ENCODE measurements around the gene C6orf163.

GRCh38 chr6:87322304-87323212 lies 22.1 kb upstream of the C6orf163 start, which contains the start of gene SMIM8:
- peak; percentile 63; the same call in 1 of the 2 replicates for TF ChIP-seq ZNF256 (CRISPR knock-in tag; conservative IDR thresholded peaks at IDR 0.05)
- no peak for TF ChIP-seq DPF2 (CRISPR knock-in tag; IDR thresholded peaks at IDR 0.05; ENCODE audit: borderline replicate concordance, low read depth)
- peak; percentile 94 for TF ChIP-seq CTCF (CRISPR knock-in tag; IDR thresholded peaks at IDR 0.05)
- peak; percentile 81 for TF ChIP-seq NR2C2 (CRISPR knock-in tag; IDR thresholded peaks at IDR 0.05; ENCODE audit: borderline replicate concordance)
- TF ChIP-seq MAFK (conservative IDR thresholded peaks at IDR 0.05 in 1 of 2, IDR thresholded peaks at IDR 0.05 in 1 of 2; ENCODE audit: low read length in 2 of 2): no peak
- TF ChIP-seq CSRNP2 (CRISPR knock-in tag; conservative IDR thresholded peaks at IDR 0.05; ENCODE audit: low read depth): no peak
- TF ChIP-seq MYC (CRISPR knock-in tag; IDR thresholded peaks at IDR 0.05; ENCODE audit: borderline replicate concordance): peak; percentile 73
- TF ChIP-seq ZMAT5 (CRISPR knock-in tag; IDR thresholded peaks at IDR 0.05; ENCODE audit: borderline replicate concordance, low read depth): no peak
- TF ChIP-seq PHF8 (CRISPR knock-in tag; IDR thresholded peaks at IDR 0.05): peak; percentile 90
- TF ChIP-seq ZBTB7B (CRISPR knock-in tag; IDR thresholded peaks at IDR 0.05): peak; percentile 58
- peak; percentile 63 for TF ChIP-seq RARA (CRISPR knock-in tag; IDR thresholded peaks at IDR 0.05)
- no peak for TF ChIP-seq ZXDC (CRISPR knock-in tag; IDR thresholded peaks at IDR 0.05)
- no peak for TF ChIP-seq ZNF101 (CRISPR knock-in tag; IDR thresholded peaks at IDR 0.05; ENCODE audit: borderline replicate concordance, low read depth)
